Measurements from ENCODE around the gene CEP170B. TPM values are rescaled to one million over a fixed set of nuclear protein-coding genes. Genes with fewer than 3 reads are reported as not detected.

The CEP170B gene
- total RNA-seq, 1 donor from 2014 or later: 55.4 TPM

GRCh38 chr14:104863131-104863862, 1.8 kb upstream of the CEP170B start:
- Histone ChIP-seq H3K4me3 (ENCODE audit: insufficient read depth, low read depth, low read length) (no peak overlapping the region), H3K9ac (ENCODE audit: low read length) (no peak overlapping the region), H3K27me3 (ENCODE audit: insufficient read depth, low read length) (peaks cover 14% of the 10 kb centered on the region), H3K27ac (ENCODE audit: low read depth, low read length) (no peak overlapping the region), H4K20me1 (ENCODE audit: insufficient read depth, low read length) (peaks cover 23% of the 10 kb centered on the region), H3K9me3 (ENCODE audit: insufficient read depth, low read depth, low read length) (no peaks in the 10 kb centered on the region), H3K4me1 (ENCODE audit: insufficient read depth, low read length) (peaks cover 11% of the 10 kb centered on the region), H2AFZ (ENCODE audit: low read depth, low read length) (no peak overlapping the region), H3K79me2 (ENCODE audit: insufficient read depth, low read length) (peaks cover 26% of the 10 kb centered on the region), H3K4me2 (ENCODE audit: low read length) (no peak overlapping the region), H3K36me3 (ENCODE audit: insufficient read depth, low read length) (no peaks in the 10 kb centered on the region)
- Mint-ChIP-seq H3K27ac (ENCODE audit: unreplicated experiment) (no peak overlapping the region), H3K4me1 (ENCODE audit: low read depth, unreplicated experiment) (peaks cover 11% of the 10 kb centered on the region), H3K36me3 (ENCODE audit: low read depth, unreplicated experiment) (peaks cover 2% of the 10 kb centered on the region), H3K9me3 (ENCODE audit: unreplicated experiment) (no peaks in the 10 kb centered on the region), H3K4me3 (ENCODE audit: unreplicated experiment) (peak overlapping the region; percentile 57), H3K27me3 (ENCODE audit: low read depth, unreplicated experiment) (peaks cover 3% of the 10 kb centered on the region)
- FAIRE-seq: no peak
- TF ChIP-seq, protein P1, sequence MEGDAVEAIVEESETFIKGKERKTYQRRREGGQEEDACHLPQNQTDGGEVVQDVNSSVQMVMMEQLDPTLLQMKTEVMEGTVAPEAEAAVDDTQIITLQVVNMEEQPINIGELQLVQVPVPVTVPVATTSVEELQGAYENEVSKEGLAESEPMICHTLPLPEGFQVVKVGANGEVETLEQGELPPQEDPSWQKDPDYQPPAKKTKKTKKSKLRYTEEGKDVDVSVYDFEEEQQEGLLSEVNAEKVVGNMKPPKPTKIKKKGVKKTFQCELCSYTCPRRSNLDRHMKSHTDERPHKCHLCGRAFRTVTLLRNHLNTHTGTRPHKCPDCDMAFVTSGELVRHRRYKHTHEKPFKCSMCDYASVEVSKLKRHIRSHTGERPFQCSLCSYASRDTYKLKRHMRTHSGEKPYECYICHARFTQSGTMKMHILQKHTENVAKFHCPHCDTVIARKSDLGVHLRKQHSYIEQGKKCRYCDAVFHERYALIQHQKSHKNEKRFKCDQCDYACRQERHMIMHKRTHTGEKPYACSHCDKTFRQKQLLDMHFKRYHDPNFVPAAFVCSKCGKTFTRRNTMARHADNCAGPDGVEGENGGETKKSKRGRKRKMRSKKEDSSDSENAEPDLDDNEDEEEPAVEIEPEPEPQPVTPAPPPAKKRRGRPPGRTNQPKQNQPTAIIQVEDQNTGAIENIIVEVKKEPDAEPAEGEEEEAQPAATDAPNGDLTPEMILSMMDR (IDR thresholded peaks at IDR 0.05; ENCODE audit: insufficient read depth, low read depth, low read length): no peak
- no peak for TF ChIP-seq EZH2 (IDR thresholded peaks at IDR 0.05; ENCODE audit: insufficient read depth, low read length)
- no peak for DNase-seq (ENCODE audit: low read depth)

- H3K9me3 ChIP-seq (ENCODE audit: insufficient read depth, low read depth, low read length): no peaks in the 10 kb centered on the region
- H3K4me3 Mint-ChIP-seq (ENCODE audit: unreplicated experiment): peak overlapping the region; percentile 57
- H3K36me3 Mint-ChIP-seq (ENCODE audit: low read depth, unreplicated experiment): peaks cover 2% of the 10 kb centered on the region
- peaks cover 11% of the 10 kb centered on the region for H3K4me1 Mint-ChIP-seq (ENCODE audit: low read depth, unreplicated experiment)
- H3K4me3 ChIP-seq (ENCODE audit: insufficient read depth, low read depth, low read length): no peak overlapping the region
- no peak for DNase-seq (ENCODE audit: low read depth)
- peaks cover 29% of the 10 kb centered on the region for H4K20me1 ChIP-seq (ENCODE audit: insufficient read depth, low read length)
- H3K27me3 ChIP-seq (ENCODE audit: insufficient read depth, low read length): peaks cover 14% of the 10 kb centered on the region
- H3K27ac Mint-ChIP-seq (ENCODE audit: unreplicated experiment): no peak overlapping the region
- no peak overlapping the region for H3K27ac ChIP-seq (ENCODE audit: low read depth, low read length)
- H3K4me1 ChIP-seq (ENCODE audit: insufficient read depth, low read length): peaks cover 11% of the 10 kb centered on the region
- no peaks in the 10 kb centered on the region for H3K36me3 ChIP-seq (ENCODE audit: insufficient read depth, low read length)
- no peak overlapping the region for H3K9ac ChIP-seq (ENCODE audit: low read length)
- H3K9me3 Mint-ChIP-seq (ENCODE audit: unreplicated experiment): no peaks in the 10 kb centered on the region
- TF ChIP-seq, protein P1 (IDR thresholded peaks at IDR 0.05; ENCODE audit: insufficient read depth, low read depth, low read length): no peak
- no peak for TF ChIP-seq EZH2 (IDR thresholded peaks at IDR 0.05; ENCODE audit: insufficient read depth, low read length)
- no peak for FAIRE-seq
- no peak overlapping the region for H3K4me2 ChIP-seq (ENCODE audit: low read length)
- H2AFZ ChIP-seq (ENCODE audit: low read depth, low read length): no peak overlapping the region
- peaks cover 32% of the 10 kb centered on the region for H3K79me2 ChIP-seq (ENCODE audit: insufficient read depth, low read length)
- peaks cover 3% of the 10 kb centered on the region for H3K27me3 Mint-ChIP-seq (ENCODE audit: low read depth, unreplicated experiment)
Measured at GRCh38 chr14:104863923-104864266, 1.2 kb upstream of the CEP170B start.

Data from astrocyte (in vitro differentiated cells and primary cell).